HepG2 (cell line): ENCODE results near the gene PPA2. TPM values are rescaled to one million over a fixed set of nuclear protein-coding genes. Genes with fewer than 3 reads are reported as not detected.

Source experiments
- ATAC-seq: fragments of 200-7000 bp; cut with Tn5 transposase; 3 replicates; pipeline ENCODE4 v1.9.1; 2020; ENCODE audit warnings: mild to moderate bottlenecking, moderate library complexity
- BruUV-seq: library from RNA; stranded (reverse); fragments of 400-500 nt; replicated peaks from 2 replicates; lab custom pipeline; 2021; lab: Mats Ljungman, UMichigan
- CTCF ChIA-PET: fragments of 300-600 bp; formaldehyde crosslinking; extraction: SDS; loops from one replicate; lab custom pipeline; 2021; ENCODE audit warnings: low total read pairs, inconsistent platforms, low intra/inter-chr PET ratio; lab: Yijun Ruan, JAX
- POLR2A ChIA-PET: fragments of 350-600 bp; sonication (Branson Sonifier 250); formaldehyde crosslinking; loops from one replicate; lab custom pipeline; 2020; ENCODE audit warnings: antibody characterized with exemption, inconsistent platforms; lab: Yijun Ruan, JAX
- DNase-seq: peaks from one replicate; pipeline ENCODE4 v3.0.0-alpha.2; 2015; ENCODE audit warnings: low spot score
- FAIRE-seq: peaks from 3 replicates; lab custom pipeline; 2011; peaks lifted over from hg19 to GRCh38; lab: Jason Lieb, UNC
- H2AFZ ChIP-seq: one replicate; pipeline ENCODE4 v1.6.1; 2011; ENCODE audit warnings: low read length, inconsistent platforms
- H3K27ac ChIP-seq: fragments of 300-600 bp; 3 replicates; pipeline ENCODE4 v1.8.0; 2011; ENCODE audit warnings: mixed run types, mild to moderate bottlenecking, mixed read lengths, low read length, inconsistent platforms; ENCODE audit not compliant: insufficient read depth; ENCODE audit errors: extremely low read length
- H3K27me3 ChIP-seq, 2 experiments: fragments of 200-600 bp in 1 of 2; 2 replicates in 1 of 2; 3 replicates in 1 of 2; pipeline versions ENCODE4 v1.6.0 to v1.8.0; 2011; ENCODE audit warnings: low read length in 2 of 2, mild to moderate bottlenecking in 2 of 2, moderate library complexity in 2 of 2, inconsistent platforms in 1 of 2; ENCODE audit not compliant: insufficient read depth in 2 of 2, control insufficient read depth in 1 of 2
- H3K36me3 ChIP-seq, 2 experiments: fragments of 200-600 bp in 1 of 2; replicated peaks in 1 of 2; 2 replicates in 1 of 2; 3 replicates in 1 of 2; pipeline versions ENCODE4 v1.5.1 to v1.8.0; 2011; ENCODE audit warnings: low read length in 2 of 2, inconsistent platforms in 1 of 2; ENCODE audit not compliant: insufficient read depth in 2 of 2, control insufficient read depth in 1 of 2
- H3K4me1 ChIP-seq: 2 replicates; pipeline ENCODE4 v1.5.1; 2012; ENCODE audit warnings: low read length, inconsistent platforms; ENCODE audit not compliant: insufficient read depth
- H3K4me2 ChIP-seq: 2 replicates; pipeline ENCODE4 v1.6.0; 2011; ENCODE audit warnings: low read depth, low read length, inconsistent platforms
- H3K4me3 ChIP-seq, 3 experiments: fragments of 200-600 bp in 1 of 3; sonication (generic), shearing (Covaris generic) in 1 of 3; replicated peaks in 1 of 3; 2 replicates each; pipeline ENCODE4 v1.5.1; 2011 to 2016; ENCODE audit warnings: low read length in 3 of 3, inconsistent platforms in 2 of 3, low read depth in 2 of 3, mild to moderate bottlenecking in 2 of 3, control low read depth in 1 of 3, mixed read lengths in 1 of 3; ENCODE audit not compliant: insufficient read depth in 1 of 3
- H3K79me2 ChIP-seq: one replicate; pipeline ENCODE4 v1.6.1; 2011; ENCODE audit warnings: low read length, inconsistent platforms; ENCODE audit not compliant: insufficient read depth
- H3K9ac ChIP-seq: 2 replicates; pipeline ENCODE4 v1.6.0; 2011; ENCODE audit warnings: mild to moderate bottlenecking, low read depth, low read length, inconsistent platforms; ENCODE audit not compliant: insufficient read depth
- H3K9me3 ChIP-seq: 2 replicates; pipeline ENCODE4 v1.5.1; 2012; ENCODE audit warnings: mild to moderate bottlenecking, low read length
- H4K20me1 ChIP-seq: 2 replicates; pipeline ENCODE4 v1.6.0; 2011; ENCODE audit warnings: inconsistent platforms, mild to moderate bottlenecking, low read length, moderate library complexity; ENCODE audit not compliant: insufficient read depth
- BORCS8-MEF2B ChIP-seq: sonication (generic); formaldehyde crosslinking; IDR thresholded peaks from 2 replicates; pipeline ENCODE4 v1.8.0; 2022; ENCODE audit warnings: mild to moderate bottlenecking, missing genetic modification reagents
- FOXK2 ChIP-seq: fragments of 450-650 bp; IDR thresholded peaks from 2 replicates; pipeline ENCODE4 v1.6.1; 2016
- IRF1 ChIP-seq: sonication (generic); formaldehyde crosslinking; IDR thresholded peaks from 2 replicates; pipeline ENCODE4 v1.4.0; 2020; ENCODE audit warnings: low read depth, mild to moderate bottlenecking, missing genetic modification reagents
- MEIS2 ChIP-seq: sonication (generic); formaldehyde crosslinking; IDR thresholded peaks from 2 replicates; pipeline ENCODE4 v1.9.0; 2021; ENCODE audit warnings: mild to moderate bottlenecking, missing genetic modification reagents
- NPAS2 ChIP-seq: sonication (generic); formaldehyde crosslinking; IDR thresholded peaks from 2 replicates; pipeline ENCODE4 v1.8.0; 2022; ENCODE audit warnings: mild to moderate bottlenecking, missing genetic modification reagents, borderline replicate concordance
- ZBTB3 ChIP-seq: sonication (generic); formaldehyde crosslinking; IDR thresholded peaks from 2 replicates; pipeline ENCODE4 v1.4.0; 2020; ENCODE audit warnings: low read depth, mild to moderate bottlenecking, moderate library complexity, missing genetic modification reagents, borderline replicate concordance
- ZNF337 ChIP-seq: sonication (generic); formaldehyde crosslinking; IDR thresholded peaks from 2 replicates; pipeline ENCODE4 v1.5.1; 2020; ENCODE audit warnings: missing genetic modification reagents, low read depth, mild to moderate bottlenecking, borderline replicate concordance
- ZNF432 ChIP-seq: sonication (generic); formaldehyde crosslinking; IDR thresholded peaks from 2 replicates; pipeline ENCODE4 v1.5.0; 2020; ENCODE audit warnings: missing genetic modification reagents, mild to moderate bottlenecking, borderline replicate concordance
- ZNF530 ChIP-seq: sonication (generic); formaldehyde crosslinking; IDR thresholded peaks from 2 replicates; pipeline ENCODE4 v1.5.0; 2020; ENCODE audit warnings: low read depth, mild to moderate bottlenecking, missing genetic modification reagents
- WGBS: methylation state at CpG from one replicate; pipeline ENCODE4 v1.1.6; 2017; ENCODE audit warnings: low lambda C conversion rate; 5-methylcytosine and 5-hydroxymethylcytosine counted together
- in situ Hi-C: cut with HindIII; loops from 2 replicates; pipeline ENCODE4 v1.10.0; 2017; ENCODE audit warnings: low pct_unique_long_range_greater_than_20kb; ENCODE audit not compliant: extremely low pct_ligation_motif_present
- intact Hi-C: fragments of 100-400 bp; cut with micrococcal nuclease; formaldehyde crosslinking; loops from one replicate; pipeline ENCODE4 v1.10.0; 2022; ENCODE audit not compliant: unreplicated experiment
- polyA plus RNA-seq, 8 experiments: library from polyadenylated mRNA; depleted of rRNA in 3 of 8; stranded (reverse) in 7 of 8; unstranded in 1 of 8; fragments of >200 nt; fragmentation: Illumina TruSeq in 4 of 8; extraction: Trizol in 4 of 8; gene quantifications; 2 replicates each; pipeline versions ENCODE4 v1.2.1 to v1.2.3, GENCODE V29; 2011 to 2016; ENCODE audit warnings: low read depth in 4 of 8, missing spikeins in 1 of 8, mixed read lengths in 1 of 8; ENCODE audit not compliant: insufficient read depth in 1 of 8
- total RNA-seq, 5 experiments: library from RNA; depleted of rRNA; stranded (reverse); fragments of >200 nt; fragmentation: Illumina TruSeq; extraction: Trizol; gene quantifications; 2 replicates each; pipeline ENCODE4 v1.2.3, GENCODE V29; 2016; ENCODE audit warnings: low read depth in 1 of 5
- TF ChIP-seq, protein P1 (sequence below): sonication (generic); formaldehyde crosslinking; IDR thresholded peaks from 2 replicates; pipeline ENCODE4 v1.8.1; 2023; ENCODE audit warnings: mild to moderate bottlenecking, inconsistent platforms, moderate library complexity, missing genetic modification reagents, borderline replicate concordance
- TF ChIP-seq, protein P2 (sequence below): sonication (generic); formaldehyde crosslinking; IDR thresholded peaks from 2 replicates; pipeline ENCODE4 v1.5.0; 2020; ENCODE audit warnings: mild to moderate bottlenecking, missing genetic modification reagents
- TF ChIP-seq, protein P3 (sequence below): sonication (generic); formaldehyde crosslinking; conservative IDR thresholded peaks from 2 replicates; pipeline ENCODE4 v1.8.0; 2022; ENCODE audit warnings: mild to moderate bottlenecking, moderate library complexity, missing genetic modification reagents

Gene PPA2
- total and polyA plus RNA-seq, 2 of the 13 experiments (the other 11 are each of a cell fraction or from before 2014, with no cell fraction given), result 44.2 to 70.6 TPM

DNA sequence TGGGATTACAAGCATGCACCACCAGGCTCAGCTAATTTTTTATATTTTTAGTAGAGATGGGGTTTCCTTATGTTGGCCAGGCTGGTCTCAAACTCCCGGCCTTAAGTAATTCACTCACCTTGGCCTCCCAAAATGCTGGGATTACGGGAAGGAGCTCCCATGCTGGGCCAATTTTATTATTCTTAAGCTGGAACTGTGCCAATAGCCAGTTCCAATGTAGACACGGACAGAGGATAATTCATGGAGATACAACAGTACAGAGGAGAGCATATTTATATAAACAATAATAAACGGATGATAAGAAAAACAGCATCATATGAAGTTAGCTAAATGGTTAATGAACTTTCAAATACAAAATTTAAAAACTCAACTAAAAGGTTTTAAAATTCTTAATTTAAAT is 87.8 kb downstream of the PPA2 start:
- Histone ChIP-seq H4K20me1 (no peaks in the 10 kb centered on the region), H3K4me3 (no peak overlapping the region), H3K4me1 (no peaks in the 10 kb centered on the region), H3K79me2 (no peaks in the 10 kb centered on the region), H3K36me3 (no peaks in the 10 kb centered on the region; a peak in 1 of 5 replicates), H3K27ac (no peak overlapping the region), H3K9me3 (no peaks in the 10 kb centered on the region), H3K27me3 (no peaks in the 10 kb centered on the region), H3K9ac (no peak overlapping the region), H3K4me2 (no peak overlapping the region), H2AFZ (no peak overlapping the region)
- POLR2A ChIA-PET, result no interaction called here
- TF ChIP-seq ZNF530 (CRISPR knock-in tag) (no peak), MEIS2 (CRISPR knock-in tag) (no peak), ZNF337 (CRISPR knock-in tag) (no peak), BORCS8-MEF2B (CRISPR knock-in tag) (no peak), NPAS2 (CRISPR knock-in tag) (no peak), FOXK2 (no peak), IRF1 (CRISPR knock-in tag) (no peak), ZBTB3 (CRISPR knock-in tag) (no peak), ZNF432 (CRISPR knock-in tag) (no peak)
- TF ChIP-seq, protein P1, sequence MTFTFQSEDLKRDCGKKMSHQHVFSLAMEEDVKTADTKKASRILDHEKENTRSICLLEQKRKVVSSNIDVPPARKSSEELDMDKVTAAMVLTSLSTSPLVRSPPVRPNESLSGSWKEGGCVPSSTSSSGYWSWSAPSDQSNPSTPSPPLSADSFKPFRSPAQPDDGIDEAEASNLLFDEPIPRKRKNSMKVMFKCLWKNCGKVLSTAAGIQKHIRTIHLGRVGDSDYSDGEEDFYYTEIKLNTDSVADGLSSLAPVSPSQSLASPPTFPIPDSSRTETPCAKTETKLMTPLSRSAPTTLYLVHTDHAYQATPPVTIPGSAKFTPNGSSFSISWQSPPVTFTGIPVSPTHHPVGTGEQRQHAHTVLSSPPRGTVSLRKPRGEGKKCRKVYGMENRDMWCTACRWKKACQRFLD (CRISPR knock-in tag), result no peak
- TF ChIP-seq, protein P2, sequence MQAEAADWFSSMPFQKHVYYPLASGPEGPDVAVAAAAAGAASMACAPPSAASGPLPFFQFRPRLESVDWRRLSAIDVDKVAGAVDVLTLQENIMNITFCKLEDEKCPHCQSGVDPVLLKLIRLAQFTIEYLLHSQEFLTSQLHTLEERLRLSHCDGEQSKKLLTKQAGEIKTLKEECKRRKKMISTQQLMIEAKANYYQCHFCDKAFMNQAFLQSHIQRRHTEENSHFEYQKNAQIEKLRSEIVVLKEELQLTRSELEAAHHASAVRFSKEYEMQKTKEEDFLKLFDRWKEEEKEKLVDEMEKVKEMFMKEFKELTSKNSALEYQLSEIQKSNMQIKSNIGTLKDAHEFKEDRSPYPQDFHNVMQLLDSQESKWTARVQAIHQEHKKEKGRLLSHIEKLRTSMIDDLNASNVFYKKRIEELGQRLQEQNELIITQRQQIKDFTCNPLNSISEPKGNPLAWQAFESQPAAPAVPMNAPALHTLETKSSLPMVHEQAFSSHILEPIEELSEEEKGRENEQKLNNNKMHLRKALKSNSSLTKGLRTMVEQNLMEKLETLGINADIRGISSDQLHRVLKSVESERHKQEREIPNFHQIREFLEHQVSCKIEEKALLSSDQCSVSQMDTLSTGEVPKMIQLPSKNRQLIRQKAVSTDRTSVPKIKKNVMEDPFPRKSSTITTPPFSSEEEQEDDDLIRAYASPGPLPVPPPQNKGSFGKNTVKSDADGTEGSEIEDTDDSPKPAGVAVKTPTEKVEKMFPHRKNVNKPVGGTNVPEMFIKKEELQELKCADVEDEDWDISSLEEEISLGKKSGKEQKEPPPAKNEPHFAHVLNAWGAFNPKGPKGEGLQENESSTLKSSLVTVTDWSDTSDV, result no peak
- TF ChIP-seq, protein P3, sequence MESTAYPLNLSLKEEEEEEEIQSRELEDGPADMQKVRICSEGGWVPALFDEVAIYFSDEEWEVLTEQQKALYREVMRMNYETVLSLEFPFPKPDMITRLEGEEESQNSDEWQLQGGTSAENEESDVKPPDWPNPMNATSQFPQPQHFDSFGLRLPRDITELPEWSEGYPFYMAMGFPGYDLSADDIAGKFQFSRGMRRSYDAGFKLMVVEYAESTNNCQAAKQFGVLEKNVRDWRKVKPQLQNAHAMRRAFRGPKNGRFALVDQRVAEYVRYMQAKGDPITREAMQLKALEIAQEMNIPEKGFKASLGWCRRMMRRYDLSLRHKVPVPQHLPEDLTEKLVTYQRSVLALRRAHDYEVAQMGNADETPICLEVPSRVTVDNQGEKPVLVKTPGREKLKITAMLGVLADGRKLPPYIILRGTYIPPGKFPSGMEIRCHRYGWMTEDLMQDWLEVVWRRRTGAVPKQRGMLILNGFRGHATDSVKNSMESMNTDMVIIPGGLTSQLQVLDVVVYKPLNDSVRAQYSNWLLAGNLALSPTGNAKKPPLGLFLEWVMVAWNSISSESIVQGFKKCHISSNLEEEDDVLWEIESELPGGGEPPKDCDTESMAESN, result no peak
- in situ Hi-C loops (no loop called here), intact Hi-C loops (no loop called here)
- no peak for DNase-seq
- 97% methylated on average over 4 of the region's 4 CpGs for WGBS
- no peak for ATAC-seq
- no TSS peak for BruUV-seq
- no peak for FAIRE-seq
- CTCF ChIA-PET, result no interaction called here
